Keratinocyte (primary cell): ENCODE results near the gene KLHDC3. TPM values are rescaled to one million over a fixed set of nuclear protein-coding genes. Genes with fewer than 3 reads are reported as not detected.

Experiments used
- DNase-seq: peaks from one replicate; pipeline ENCODE4 v3.0.0-alpha.2; 2011; ENCODE audit warnings: low read depth, missing footprints, low spot score
- FAIRE-seq: peaks from 2 replicates; lab custom pipeline; 2011; peaks lifted over from hg19 to GRCh38; lab: Jason Lieb, UNC
- H2AFZ ChIP-seq: 2 replicates; pipeline ENCODE4 v1.6.0; 2012; ENCODE audit warnings: low read length, control low read depth, inconsistent platforms; ENCODE audit not compliant: control insufficient read depth
- H3K27ac ChIP-seq: 2 replicates; pipeline ENCODE4 v1.5.1; 2011; ENCODE audit warnings: low read length; ENCODE audit not compliant: control insufficient read depth, insufficient read depth
- H3K27me3 ChIP-seq: 3 replicates; pipeline ENCODE4 v1.6.0; 2011; ENCODE audit warnings: low read length; ENCODE audit not compliant: control insufficient read depth, insufficient read depth; ENCODE audit errors: extremely low read depth
- H3K36me3 ChIP-seq, 2 experiments: 2 replicates in 1 of 2; 3 replicates in 1 of 2; pipeline ENCODE4 v1.5.1; 2011; ENCODE audit warnings: low read length in 2 of 2, mild to moderate bottlenecking in 1 of 2; ENCODE audit not compliant: control insufficient read depth in 2 of 2, insufficient read depth in 2 of 2; ENCODE audit errors: extremely low read depth in 1 of 2
- H3K4me1 ChIP-seq: 3 replicates; pipeline ENCODE4 v1.5.1; 2011; ENCODE audit warnings: low read length; ENCODE audit not compliant: control insufficient read depth, insufficient read depth; ENCODE audit errors: extremely low read depth
- H3K4me2 ChIP-seq: 3 replicates; pipeline ENCODE4 v1.6.0; 2011; ENCODE audit warnings: low read depth, low read length; ENCODE audit not compliant: control insufficient read depth, insufficient read depth; ENCODE audit errors: extremely low read depth
- H3K4me3 ChIP-seq, 3 experiments: fragments of 200-600 bp in 1 of 3; sonication (generic) in 1 of 3; 2 replicates in 2 of 3; 3 replicates in 1 of 3; pipeline ENCODE4 v1.5.1; 2011 to 2016; ENCODE audit warnings: low read length in 3 of 3, mild to moderate bottlenecking in 3 of 3, control low read depth in 2 of 3, inconsistent platforms in 1 of 3, low read depth in 1 of 3, mixed read lengths in 1 of 3, mixed run types in 1 of 3, moderate library complexity in 1 of 3; ENCODE audit not compliant: control insufficient read depth in 2 of 3, insufficient read depth in 2 of 3; ENCODE audit errors: extremely low read depth in 1 of 3
- H3K79me2 ChIP-seq: 2 replicates; pipeline ENCODE4 v1.6.0; 2012; ENCODE audit warnings: low read length; ENCODE audit not compliant: control insufficient read depth, insufficient read depth
- H3K9ac ChIP-seq: 3 replicates; pipeline ENCODE4 v1.6.0; 2011; ENCODE audit warnings: low read length; ENCODE audit not compliant: control insufficient read depth, insufficient read depth; ENCODE audit errors: extremely low read depth
- H3K9me1 ChIP-seq: 3 replicates; pipeline ENCODE4 v1.6.0; 2011; ENCODE audit warnings: low read length; ENCODE audit not compliant: control insufficient read depth, insufficient read depth; ENCODE audit errors: extremely low read depth
- H3K9me3 ChIP-seq: 2 replicates; pipeline ENCODE4 v1.5.1; 2012; ENCODE audit warnings: low read depth, low read length; ENCODE audit not compliant: control insufficient read depth
- H4K20me1 ChIP-seq: 3 replicates; pipeline ENCODE4 v1.6.0; 2011; ENCODE audit warnings: low read length; ENCODE audit not compliant: control insufficient read depth, insufficient read depth; ENCODE audit errors: extremely low read depth
- CTCF ChIP-seq, 3 experiments: IDR thresholded peaks in 1 of 3; conservative IDR thresholded peaks in 1 of 3; optimal IDR thresholded peaks in 1 of 3; 2 replicates in 2 of 3; 3 replicates in 1 of 3; pipeline versions ENCODE3 to v1.5.1; 2011; ENCODE audit warnings: low read length in 3 of 3, mild to moderate bottlenecking in 3 of 3, moderate library complexity in 2 of 3, control low read depth in 1 of 3, inconsistent platforms in 1 of 3; ENCODE audit not compliant: insufficient read depth in 2 of 3; ENCODE audit errors: extremely low read depth in 1 of 3
- EZH2 ChIP-seq: IDR thresholded peaks from one replicate; pipeline ENCODE4 v1.6.1; 2012; ENCODE audit warnings: inconsistent platforms, mild to moderate bottlenecking, low read length, moderate library complexity
- dilution Hi-C: fragments of 300-500 bp; cut with MboI; formaldehyde crosslinking; loops from one replicate; pipeline ENCODE4 v1.7.0; 2020; ENCODE audit warnings: low sequenced_read_pairs; ENCODE audit not compliant: extremely low pct_ligation_motif_present
- polyA plus RNA-seq, 5 experiments: library from polyadenylated mRNA; depleted of rRNA in 3 of 5; stranded (reverse) in 3 of 5; stranded (forward) in 1 of 5; unstranded in 1 of 5; fragments of >200 nt; gene quantifications; 1 replicate in 1 of 5; 2 replicates in 3 of 5; 3 replicates in 1 of 5; pipeline versions ENCODE4 v1.2.1 to v1.2.3, GENCODE V29; 2011 to 2012; ENCODE audit warnings: missing spikeins in 2 of 5, low read depth in 1 of 5, low replicate concordance in 1 of 5

The KLHDC3 gene
- polyA plus RNA-seq, 1 donor (not counting 4 experiments of a cell fraction or from before 2014, with no cell fraction given): 24.8 TPM

- Histone ChIP-seq H3K27ac (no peak overlapping the region), H3K9me3 (no peaks in the 10 kb centered on the region), H2AFZ (no peak overlapping the region), H3K9me1 (no peaks in the 10 kb centered on the region), H4K20me1 (peaks cover 2% of the 10 kb centered on the region), H3K4me1 (no peaks in the 10 kb centered on the region), H3K9ac (no peak overlapping the region), H3K79me2 (no peaks in the 10 kb centered on the region), H3K4me3 (no peak overlapping the region), H3K36me3 (peaks cover 26 to 33% of the 10 kb centered on the region in 2 experiments), H3K4me2 (no peak overlapping the region), H3K27me3 (no peaks in the 10 kb centered on the region)
- dilution Hi-C loops: no loop called here
- DNase-seq: no peak
- FAIRE-seq: no peak
- TF ChIP-seq CTCF (optimal IDR thresholded peaks at IDR 0.05 in 1 of 3, IDR thresholded peaks at IDR 0.05 in 1 of 3, conservative IDR thresholded peaks at IDR 0.05 in 1 of 3; ENCODE audit: extremely low read depth in 1 of 3, insufficient read depth in 2 of 3, low read length in 3 of 3) (no peak), EZH2 (no peak)
Observed at GRCh38 chr6:43032326-43032725, 18.3 kb downstream of the KLHDC3 start.

GRCh38 chr6:43033496-43034189, 19.6 kb downstream of the KLHDC3 start:
- TF ChIP-seq CTCF (optimal IDR thresholded peaks at IDR 0.05 in 1 of 3, IDR thresholded peaks at IDR 0.05 in 1 of 3, conservative IDR thresholded peaks at IDR 0.05 in 1 of 3; ENCODE audit: extremely low read depth in 1 of 3, insufficient read depth in 2 of 3, low read length in 3 of 3) (no peak), EZH2 (no peak)
- Histone ChIP-seq H4K20me1 (peaks cover 2% of the 10 kb centered on the region), H3K4me3 (no peak overlapping the region), H3K9me1 (no peaks in the 10 kb centered on the region), H3K9ac (no peak overlapping the region), H3K9me3 (no peaks in the 10 kb centered on the region), H3K4me1 (no peaks in the 10 kb centered on the region), H3K27ac (no peak overlapping the region), H3K27me3 (no peaks in the 10 kb centered on the region), H2AFZ (no peak overlapping the region), H3K4me2 (no peak overlapping the region), H3K36me3 (peaks cover 26 to 30% of the 10 kb centered on the region in 2 experiments), H3K79me2 (no peaks in the 10 kb centered on the region)
- DNase-seq: no peak
- no peak for FAIRE-seq
- dilution Hi-C loops: no loop called here
